Measurements from ENCODE around the gene PCGF1.

PCGF1 gene

DNA sequence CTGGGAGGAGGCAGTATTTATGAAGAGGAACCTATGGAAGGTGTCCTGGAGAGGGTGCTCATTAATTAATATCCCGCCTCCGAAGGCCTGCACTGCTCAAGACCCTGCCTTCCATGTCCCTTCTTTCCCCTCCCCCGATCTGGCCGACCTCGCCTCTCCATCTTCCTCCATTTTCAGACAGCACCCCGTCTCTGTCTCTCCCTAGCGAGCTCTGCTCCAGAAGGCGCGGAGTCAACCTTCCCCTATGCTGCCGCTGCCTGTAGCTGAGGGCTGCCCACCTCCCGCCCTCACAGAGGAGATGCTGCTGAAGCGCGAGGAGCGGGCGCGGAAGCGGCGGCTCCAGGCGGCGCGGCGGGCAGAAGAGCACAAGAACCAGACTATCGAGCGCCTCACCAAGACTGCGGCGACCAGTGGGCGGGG lies 50.4 kb downstream of the PCGF1 start:
- Histone ChIP-seq H3K9me3 (ENCODE audit: control insufficient read depth, insufficient read depth, low read length) (no peaks in the 10 kb centered on the region), H3K27me3 (ENCODE audit: control insufficient read depth, insufficient read depth, low read length) (no peaks in the 10 kb centered on the region), H3K4me1 (ENCODE audit: control insufficient read depth, insufficient read depth, low read length) (0 out of 2 replicates have a peak, but pooled peaks cover 2% of the 10 kb centered on the region), H3K36me3 (ENCODE audit: control insufficient read depth, insufficient read depth, low read length) (peaks cover 3% of the 10 kb centered on the region; the same call in 1 of the 2 replicates), H3K27ac (ENCODE audit: low read length) (no peak overlapping the region), H3K4me3 (ENCODE audit: low read length) (peak overlapping the region; percentile 73; the same call in 1 of the 2 replicates)
- no CpG with 5 or more reads among the region's 27 CpGs for WGBS (ENCODE audit: insufficient coverage, insufficient read length)
- no peak for DNase-seq (ENCODE audit: low read depth, low spot score)

Measured in iPS DF 6.9 (cell line).